Activated T-helper 17 cell treated with anti-CD3 and anti-CD28 coated beads, Interleukin-2, amount 50 U/mL, for 72 hours (primary cell): ENCODE measurements around the gene MPIG6B. TPM values are rescaled to one million over a fixed set of nuclear protein-coding genes. Genes with fewer than 3 reads are reported as not detected.

ENCODE experiments used
- ATAC-seq: fragments of 150-1000 bp; cut with Tn5 transposase; replicated peaks from 2 replicates; pipeline ENCODE4 v1.10.0; 2021; ENCODE audit warnings: mild to moderate bottlenecking, moderate library complexity
- H3K27ac Mint-ChIP-seq: one replicate; pipeline ENCODE4 v1.8.0; 2022; ENCODE audit warnings: mixed read lengths
- H3K27me3 Mint-ChIP-seq: one replicate; pipeline ENCODE4 v1.8.0; 2022; ENCODE audit warnings: mixed read lengths
- H3K36me3 Mint-ChIP-seq: one replicate; pipeline ENCODE4 v1.8.0; 2022; ENCODE audit warnings: low read depth, mild to moderate bottlenecking, mixed read lengths
- H3K4me1 Mint-ChIP-seq: one replicate; pipeline ENCODE4 v1.8.0; 2022; ENCODE audit warnings: mixed read lengths
- H3K4me3 Mint-ChIP-seq: one replicate; pipeline ENCODE4 v1.8.0; 2022; ENCODE audit warnings: mild to moderate bottlenecking, mixed read lengths
- H3K9me3 Mint-ChIP-seq: one replicate; pipeline ENCODE4 v1.8.0; 2022; ENCODE audit warnings: mixed read lengths
- total RNA-seq, 2 donors: library from RNA; stranded (reverse); gene quantifications; one replicate each; pipeline ENCODE4 v1.2.3, GENCODE V29; 2022

MPIG6B gene
- total RNA-seq, 2 donors from 2014 or later = not detected

- no peak overlapping the region for H3K27ac Mint-ChIP-seq
- H3K4me3 Mint-ChIP-seq = no peak overlapping the region
- peaks cover 22% of the 10 kb centered on the region for H3K4me1 Mint-ChIP-seq
- H3K9me3 Mint-ChIP-seq = no peaks in the 10 kb centered on the region
- no peaks in the 10 kb centered on the region for H3K27me3 Mint-ChIP-seq
- no peak for ATAC-seq
- H3K36me3 Mint-ChIP-seq = peaks cover 20% of the 10 kb centered on the region
These were observed 963 bp downstream of the MPIG6B start for GRCh38 chr6:31723980-31724691.

- Mint-ChIP-seq H3K4me3 (peak overlapping the region; percentile 0), H3K4me1 (peaks cover 32% of the 10 kb centered on the region), H3K36me3 (peaks cover 35% of the 10 kb centered on the region), H3K9me3 (no peaks in the 10 kb centered on the region), H3K27ac (peak overlapping the region; percentile 35), H3K27me3 (no peaks in the 10 kb centered on the region)
- ATAC-seq = peak; percentile 30
These were observed 2.6 kb downstream of the MPIG6B start for GRCh38 chr6:31725502-31726350.

- Mint-ChIP-seq H3K27ac (peak overlapping the region; percentile 40), H3K4me3 (peak overlapping the region; percentile 53), H3K4me1 (peaks cover 28% of the 10 kb centered on the region), H3K36me3 (peaks cover 49% of the 10 kb centered on the region), H3K27me3 (no peaks in the 10 kb centered on the region), H3K9me3 (no peaks in the 10 kb centered on the region)
- ATAC-seq = no peak
These were observed 4.0 kb downstream of the MPIG6B start for GRCh38 chr6:31727034-31727716.

- Mint-ChIP-seq H3K27ac (peak overlapping the region; percentile 40), H3K27me3 (no peaks in the 10 kb centered on the region), H3K4me3 (peak overlapping the region; percentile 77), H3K36me3 (peaks cover 58% of the 10 kb centered on the region), H3K4me1 (peaks cover 28% of the 10 kb centered on the region), H3K9me3 (no peaks in the 10 kb centered on the region)
- no peak for ATAC-seq
These were observed 4.8 kb downstream of the MPIG6B start for GRCh38 chr6:31727717-31728671.

GRCh38 chr6:31728767-31729514 lies 5.8 kb downstream of the MPIG6B start, which contains the start of gene DDAH2:
TSS of gene DDAH2 (minus strand) at chr6:31729299. CDS start at chr6:31729161, 138 bp downstream.
- Mint-ChIP-seq H3K36me3 (peaks cover 67% of the 10 kb centered on the region), H3K9me3 (no peaks in the 10 kb centered on the region), H3K27ac (no peak within 1 kb of the TSS), H3K4me3 (peak within 1 kb of the TSS; percentile 77), H3K27me3 (no peaks in the 10 kb centered on the region), H3K4me1 (peaks cover 34% of the 10 kb centered on the region)
- peak; percentile 22 for ATAC-seq

- H3K9me3 Mint-ChIP-seq = no peaks in the 10 kb centered on the region
- H3K4me1 Mint-ChIP-seq = peaks cover 34% of the 10 kb centered on the region
- peak overlapping the region; percentile 77 for H3K4me3 Mint-ChIP-seq
- no peaks in the 10 kb centered on the region for H3K27me3 Mint-ChIP-seq
- no peak overlapping the region for H3K27ac Mint-ChIP-seq
- ATAC-seq = peak; percentile 68
- H3K36me3 Mint-ChIP-seq = peaks cover 73% of the 10 kb centered on the region
These were observed 6.4 kb downstream of the MPIG6B start for GRCh38 chr6:31729515-31729978.

GRCh38 chr6:31729979-31730630 lies 6.9 kb downstream of the MPIG6B start:
- peak; percentile 44 for ATAC-seq
- H3K4me3 Mint-ChIP-seq = peak overlapping the region; percentile 77
- H3K4me1 Mint-ChIP-seq = peaks cover 34% of the 10 kb centered on the region
- H3K27ac Mint-ChIP-seq = peak overlapping the region; percentile 33
- no peaks in the 10 kb centered on the region for H3K9me3 Mint-ChIP-seq
- H3K27me3 Mint-ChIP-seq = no peaks in the 10 kb centered on the region
- peaks cover 79% of the 10 kb centered on the region for H3K36me3 Mint-ChIP-seq

GRCh38 chr6:31730631-31731086 lies 7.5 kb downstream of the MPIG6B start:
- peaks cover 84% of the 10 kb centered on the region for H3K36me3 Mint-ChIP-seq
- peak overlapping the region; percentile 33 for H3K27ac Mint-ChIP-seq

GRCh38 chr6:31732029-31732428 lies 8.9 kb downstream of the MPIG6B start:
- Mint-ChIP-seq H3K9me3 (no peaks in the 10 kb centered on the region), H3K27me3 (no peaks in the 10 kb centered on the region), H3K4me3 (peak overlapping the region; percentile 77), H3K4me1 (peaks cover 19% of the 10 kb centered on the region), H3K36me3 (peaks cover 88% of the 10 kb centered on the region), H3K27ac (no peak overlapping the region)
- no peak for ATAC-seq

More at GRCh38 chr6:31730631-31731086, 7.5 kb downstream of the MPIG6B start:
- no peaks in the 10 kb centered on the region for H3K9me3 Mint-ChIP-seq
- H3K4me3 Mint-ChIP-seq = peak overlapping the region; percentile 77
- H3K4me1 Mint-ChIP-seq = peaks cover 33% of the 10 kb centered on the region
- no peak for ATAC-seq
- H3K27me3 Mint-ChIP-seq = no peaks in the 10 kb centered on the region

- Mint-ChIP-seq H3K27me3 (no peaks in the 10 kb centered on the region), H3K9me3 (no peaks in the 10 kb centered on the region), H3K4me3 (peak overlapping the region; percentile 98), H3K36me3 (peaks cover 81% of the 10 kb centered on the region), H3K4me1 (peaks cover 33% of the 10 kb centered on the region), H3K27ac (peak overlapping the region; percentile 68)
- ATAC-seq = no peak
These were observed 10.6 kb downstream of the MPIG6B start for GRCh38 chr6:31733734-31734133.

- no peaks in the 10 kb centered on the region for H3K27me3 Mint-ChIP-seq
- peak overlapping the region; percentile 98 for H3K4me3 Mint-ChIP-seq
- H3K9me3 Mint-ChIP-seq = no peaks in the 10 kb centered on the region
- peaks cover 36% of the 10 kb centered on the region for H3K4me1 Mint-ChIP-seq
- ATAC-seq = no peak
- H3K27ac Mint-ChIP-seq = peak overlapping the region; percentile 94
- peaks cover 75% of the 10 kb centered on the region for H3K36me3 Mint-ChIP-seq
These were observed 11.2 kb downstream of the MPIG6B start for GRCh38 chr6:31734247-31734820.

- ATAC-seq = peak; percentile 53
- Mint-ChIP-seq H3K27me3 (no peaks in the 10 kb centered on the region), H3K27ac (peak overlapping the region; percentile 94), H3K9me3 (no peaks in the 10 kb centered on the region), H3K4me1 (peaks cover 40% of the 10 kb centered on the region), H3K36me3 (peaks cover 74% of the 10 kb centered on the region), H3K4me3 (peak overlapping the region; percentile 98)
These were observed 11.7 kb downstream of the MPIG6B start for GRCh38 chr6:31734821-31735406.
